Activated CD4-positive, alpha-beta T cell treated with anti-CD3 and anti-CD28 coated beads, Interleukin-2, amount 10 ng/mL, durations not matched to agents 24 days and 14 days (primary cell): ENCODE data around the gene TRIM17. TPM values are rescaled to one million over a fixed set of nuclear protein-coding genes. Genes with fewer than 3 reads are reported as not detected.

Source experiments
- DNase-seq: peaks from one replicate; pipeline ENCODE4 v3.0.0; 2022
- H3K27ac Mint-ChIP-seq: one replicate; pipeline ENCODE4 v1.8.0; 2022; ENCODE audit warnings: mild to moderate bottlenecking, mixed read lengths
- H3K27me3 Mint-ChIP-seq: one replicate; pipeline ENCODE4 v1.8.0; 2022; ENCODE audit warnings: mixed read lengths
- H3K36me3 Mint-ChIP-seq: one replicate; pipeline ENCODE4 v1.8.0; 2022; ENCODE audit warnings: low read depth, mild to moderate bottlenecking, mixed read lengths
- H3K4me1 Mint-ChIP-seq: one replicate; pipeline ENCODE4 v1.8.0; 2021; ENCODE audit warnings: mixed read lengths
- H3K4me3 Mint-ChIP-seq: one replicate; pipeline ENCODE4 v1.8.0; 2022; ENCODE audit warnings: mild to moderate bottlenecking, moderate library complexity, mixed read lengths
- H3K9me3 Mint-ChIP-seq: one replicate; pipeline ENCODE4 v1.8.0; 2021; ENCODE audit warnings: mixed read lengths
- intact Hi-C: fragments of 100-400 bp; cut with micrococcal nuclease; formaldehyde crosslinking; loops from one replicate; pipeline ENCODE4 v1.15.1; 2023
- total RNA-seq: library from RNA; stranded (reverse); gene quantifications from 2 replicates; pipeline ENCODE4 v1.2.3, GENCODE V29; 2022

Gene TRIM17
- total RNA-seq, 1 donor from 2014 or later, result 2.8 TPM

DNA sequence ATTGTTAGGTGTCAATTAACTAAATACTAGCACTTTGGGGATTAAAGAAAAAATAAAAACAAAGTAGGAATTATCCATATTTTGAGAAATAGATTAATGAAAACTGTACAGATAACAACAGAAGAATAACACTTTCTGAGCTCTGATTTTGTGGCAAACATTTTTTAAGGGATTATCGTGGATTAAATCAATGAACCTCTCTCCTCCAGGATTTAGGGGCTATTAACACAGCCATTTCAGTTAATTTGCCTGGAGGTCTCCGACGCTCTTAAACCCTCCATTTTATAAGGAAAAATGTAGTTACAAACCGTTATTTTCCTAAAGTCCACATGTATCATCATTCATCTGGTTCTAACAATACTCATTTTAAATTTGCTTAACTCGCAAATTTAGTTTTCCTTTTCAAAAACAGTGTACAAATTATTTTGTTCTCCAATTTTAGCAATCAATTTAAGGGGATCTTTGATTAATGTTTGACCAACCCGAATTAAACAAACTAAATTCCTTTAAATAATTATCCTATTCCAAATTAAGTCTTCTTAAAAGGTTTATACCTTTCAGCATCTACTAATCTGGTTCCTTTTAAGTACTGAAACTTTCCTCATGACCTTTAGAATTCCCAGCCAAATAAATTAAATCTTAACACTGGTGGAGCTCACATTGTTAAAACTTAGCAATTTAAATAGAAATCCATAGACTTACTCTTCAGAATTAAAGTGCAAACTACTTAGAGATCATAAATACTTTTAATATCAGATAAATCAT is 39.8 kb upstream of the TRIM17 start:
- H3K9me3 Mint-ChIP-seq, result no peaks in the 10 kb centered on the region
- peak overlapping the region; percentile 99 for H3K27ac Mint-ChIP-seq
- intact Hi-C loops, result loop anchor here (2.0 to 5.0 kb wide), 3 partner anchors 78 to 374 kb away; partner anchors contain the start of gene ARF1
- DNase-seq, result no peak
- peak overlapping the region; percentile 97 for H3K4me3 Mint-ChIP-seq
- H3K27me3 Mint-ChIP-seq, result peaks cover 3% of the 10 kb centered on the region
- H3K36me3 Mint-ChIP-seq, result peaks cover 17% of the 10 kb centered on the region
- peaks cover 40% of the 10 kb centered on the region for H3K4me1 Mint-ChIP-seq

DNA sequence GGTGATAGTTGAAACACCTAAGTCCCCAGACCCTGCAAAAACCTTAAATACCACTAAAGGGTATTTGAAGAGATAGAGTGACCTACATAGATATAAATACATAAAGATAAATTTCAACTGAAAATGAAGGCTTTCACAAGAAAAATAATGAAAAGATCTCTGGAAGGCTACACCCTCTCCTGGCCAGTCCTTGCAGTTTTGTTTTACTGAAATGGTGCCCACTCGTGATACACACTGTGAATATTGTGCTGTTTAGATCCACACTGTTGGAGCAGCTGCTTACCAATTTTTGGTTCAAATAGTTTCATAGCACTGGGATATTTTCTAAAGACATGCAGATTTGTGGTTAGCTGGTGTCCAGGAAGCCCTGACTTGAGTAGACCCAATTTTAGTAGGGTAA is 39.1 kb upstream of the TRIM17 start:
- Mint-ChIP-seq H3K4me1 (peaks cover 33% of the 10 kb centered on the region), H3K27ac (no peak overlapping the region), H3K4me3 (peak overlapping the region; percentile 69)

DNA sequence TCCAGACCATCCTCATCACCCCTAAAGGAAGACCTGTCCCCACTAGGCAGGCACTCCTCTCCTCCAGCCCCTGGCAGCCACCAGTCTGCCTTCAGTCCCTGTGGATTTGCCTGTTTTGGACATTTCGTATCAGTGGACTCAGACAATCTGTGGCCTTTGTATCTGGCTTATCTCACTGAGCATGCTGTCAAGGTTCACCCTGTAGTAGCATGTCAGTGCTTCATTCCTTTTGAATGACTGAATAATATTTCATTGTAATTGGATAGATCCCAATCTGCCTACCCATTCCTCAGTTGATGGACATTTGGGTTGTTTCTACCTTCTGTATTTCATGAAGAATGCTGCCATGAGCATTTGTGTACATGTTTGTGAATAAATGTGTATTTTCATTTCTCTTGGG is 37.6 kb upstream of the TRIM17 start:
- H3K36me3 Mint-ChIP-seq, result peaks cover 13% of the 10 kb centered on the region
- H3K27ac Mint-ChIP-seq, result no peak overlapping the region
- DNase-seq, result no peak
- peaks cover 32% of the 10 kb centered on the region for H3K4me1 Mint-ChIP-seq
- intact Hi-C loops, result no loop called here
- H3K4me3 Mint-ChIP-seq, result no peak overlapping the region
- no peaks in the 10 kb centered on the region for H3K9me3 Mint-ChIP-seq
- peaks cover 3% of the 10 kb centered on the region for H3K27me3 Mint-ChIP-seq

More for the DNA sequence above, 39.1 kb upstream of the TRIM17 start:
- Mint-ChIP-seq H3K27me3 (peaks cover 3% of the 10 kb centered on the region), H3K9me3 (no peaks in the 10 kb centered on the region), H3K36me3 (peaks cover 14% of the 10 kb centered on the region)
- DNase-seq, result no peak
- intact Hi-C loops, result loop anchor here (2.0 to 5.0 kb wide), 3 partner anchors 77 to 373 kb away; partner anchors contain the start of gene ARF1

DNA sequence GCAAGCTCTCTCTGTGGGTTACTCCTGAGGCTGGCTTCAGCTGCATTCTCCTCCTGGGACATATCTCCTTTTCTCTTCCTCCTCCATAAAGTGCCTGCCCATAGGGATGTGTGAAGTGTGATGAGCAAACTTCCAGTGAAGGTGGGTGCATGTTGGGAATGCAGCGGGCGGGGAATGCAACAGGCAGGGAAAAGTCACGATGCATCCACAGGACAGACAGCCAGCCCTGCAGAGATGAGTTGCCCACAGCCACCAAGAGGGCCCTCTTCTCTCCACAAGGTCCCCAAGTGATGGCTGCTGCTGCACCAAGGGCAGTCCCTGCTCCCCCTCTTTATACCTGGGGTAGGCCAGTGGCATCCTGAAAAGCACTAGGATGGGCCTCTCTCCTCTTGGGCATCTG is 37.0 kb upstream of the TRIM17 start:
- Mint-ChIP-seq H3K9me3 (no peaks in the 10 kb centered on the region), H3K36me3 (peaks cover 12% of the 10 kb centered on the region), H3K27ac (no peak overlapping the region), H3K4me3 (no peak overlapping the region), H3K27me3 (peaks cover 3% of the 10 kb centered on the region), H3K4me1 (peaks cover 31% of the 10 kb centered on the region)
- DNase-seq, result no peak
- intact Hi-C loops, result no loop called here

DNA sequence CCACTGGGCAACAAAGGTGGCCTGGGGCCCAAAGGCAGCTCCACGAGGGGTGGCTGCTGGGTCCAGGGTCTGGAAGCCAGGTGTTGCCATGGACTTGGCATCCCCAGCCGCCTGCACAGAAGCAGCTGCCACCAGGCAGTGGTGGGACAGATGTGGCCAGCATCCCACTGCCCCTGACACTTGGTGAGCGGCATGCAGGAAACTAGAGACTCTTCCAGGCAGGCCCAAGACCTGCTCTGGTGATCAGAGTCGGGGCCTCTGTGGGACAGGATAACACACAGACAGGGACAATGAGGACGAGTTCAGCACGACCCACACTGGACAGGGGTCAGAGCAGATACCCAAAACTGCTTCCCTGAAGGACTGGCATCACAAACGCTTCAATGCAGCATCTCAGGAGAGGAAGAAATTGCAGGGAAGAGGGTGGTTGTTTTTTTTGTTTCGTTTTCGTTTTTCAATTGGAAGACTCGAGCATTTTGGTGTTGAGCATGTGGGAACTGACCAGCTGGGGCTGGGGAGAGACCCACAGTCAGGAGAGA is 36.4 kb upstream of the TRIM17 start:
- Mint-ChIP-seq H3K4me3 (no peak overlapping the region), H3K9me3 (no peaks in the 10 kb centered on the region), H3K36me3 (peaks cover 12% of the 10 kb centered on the region), H3K4me1 (peaks cover 27% of the 10 kb centered on the region), H3K27ac (no peak overlapping the region), H3K27me3 (peaks cover 4% of the 10 kb centered on the region)
- intact Hi-C loops, result no loop called here
- DNase-seq, result no peak

DNA sequence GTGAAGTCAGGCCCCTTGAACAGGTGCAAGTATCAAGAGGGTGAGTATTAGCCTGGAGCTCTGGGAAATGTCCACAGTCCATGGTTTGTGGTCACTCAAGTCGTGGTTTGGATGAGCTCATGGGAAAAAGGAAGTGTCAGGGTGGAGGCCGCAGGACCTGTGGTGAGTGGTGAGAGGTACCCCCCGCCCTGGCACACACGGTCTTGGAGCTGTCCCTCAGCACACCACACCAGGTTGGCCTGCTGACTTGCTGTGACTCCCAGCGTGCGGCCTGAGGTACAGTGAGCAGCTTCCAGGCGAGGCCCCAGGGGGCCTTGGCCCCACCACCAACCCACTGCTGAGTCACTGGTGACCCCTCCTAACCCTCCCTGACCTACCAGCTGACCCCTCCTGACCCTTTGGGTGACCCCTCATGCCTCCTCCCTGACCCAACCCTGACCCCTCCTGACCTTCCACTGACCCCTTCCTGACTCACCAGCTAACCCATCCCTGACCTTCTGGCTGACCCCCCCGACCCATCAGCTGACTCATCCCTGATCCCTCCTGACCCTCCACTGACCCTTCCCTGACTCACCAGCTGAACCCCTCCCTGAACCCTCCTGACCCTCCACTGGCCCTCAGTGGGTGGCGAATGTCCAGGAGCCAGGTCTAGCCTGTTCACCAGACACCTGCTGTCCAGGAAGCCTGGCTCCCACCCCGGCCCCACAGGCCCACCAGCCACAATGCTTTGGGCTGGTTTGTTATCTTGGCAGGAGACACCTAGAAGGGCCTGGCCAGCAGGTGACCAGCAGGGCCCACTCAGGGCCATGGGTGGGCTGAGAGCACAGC is 35.7 kb upstream of the TRIM17 start:
- no peaks in the 10 kb centered on the region for H3K9me3 Mint-ChIP-seq
- intact Hi-C loops, result no loop called here
- H3K27me3 Mint-ChIP-seq, result peaks cover 11% of the 10 kb centered on the region
- DNase-seq, result no peak
- no peak overlapping the region for H3K27ac Mint-ChIP-seq
- H3K4me3 Mint-ChIP-seq, result no peak overlapping the region
- H3K36me3 Mint-ChIP-seq, result peaks cover 12% of the 10 kb centered on the region
- H3K4me1 Mint-ChIP-seq, result peaks cover 25% of the 10 kb centered on the region

DNA sequence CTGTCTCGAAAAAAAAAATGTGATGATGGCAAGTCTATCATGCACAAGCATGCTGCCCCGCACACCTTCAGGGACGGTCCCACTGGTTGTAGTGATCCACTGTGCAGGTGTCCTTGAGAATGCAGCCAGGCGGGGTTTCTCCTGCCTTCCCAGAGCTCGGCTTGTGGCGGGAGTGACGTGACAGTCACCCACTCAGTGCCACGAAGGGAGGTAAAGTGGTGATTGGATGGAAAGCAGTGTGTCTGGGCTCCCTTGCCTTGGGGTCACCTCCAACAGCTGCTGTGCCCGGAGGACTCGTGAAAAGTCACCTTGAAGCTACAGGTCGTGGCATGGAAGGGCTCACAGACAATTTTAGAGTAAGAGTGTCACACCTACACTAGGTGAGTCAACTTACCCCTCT is 33.5 kb upstream of the TRIM17 start:
- H3K4me3 Mint-ChIP-seq, result no peak overlapping the region
- peaks cover 24% of the 10 kb centered on the region for H3K27me3 Mint-ChIP-seq
- H3K36me3 Mint-ChIP-seq, result peaks cover 8% of the 10 kb centered on the region
- peaks cover 22% of the 10 kb centered on the region for H3K4me1 Mint-ChIP-seq
- DNase-seq, result no peak
- intact Hi-C loops, result no loop called here
- H3K9me3 Mint-ChIP-seq, result no peaks in the 10 kb centered on the region
- no peak overlapping the region for H3K27ac Mint-ChIP-seq

DNA sequence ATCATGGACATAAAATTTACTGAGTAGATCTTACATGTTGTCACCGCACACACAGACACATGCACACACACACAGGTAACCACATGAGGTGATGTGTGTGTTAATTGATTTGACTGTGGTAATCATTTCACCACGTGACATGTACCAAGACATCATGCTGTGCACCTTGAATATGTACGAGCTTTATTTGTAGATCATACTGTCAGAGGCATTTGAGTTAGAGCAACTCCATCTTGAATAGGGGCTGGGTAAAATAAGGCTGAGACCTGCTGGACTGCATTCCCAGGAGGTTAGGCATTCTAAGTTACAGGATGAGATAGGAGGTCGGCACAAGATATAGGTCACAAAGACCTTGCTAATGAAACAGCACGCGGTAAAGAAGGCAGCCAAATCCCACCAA is 31.7 kb upstream of the TRIM17 start:
- Mint-ChIP-seq H3K4me1 (peaks cover 18% of the 10 kb centered on the region), H3K36me3 (peaks cover 2% of the 10 kb centered on the region), H3K27ac (no peak overlapping the region), H3K27me3 (peaks cover 39% of the 10 kb centered on the region), H3K9me3 (no peaks in the 10 kb centered on the region), H3K4me3 (no peak overlapping the region)
- DNase-seq, result no peak
- intact Hi-C loops, result no loop called here

DNA sequence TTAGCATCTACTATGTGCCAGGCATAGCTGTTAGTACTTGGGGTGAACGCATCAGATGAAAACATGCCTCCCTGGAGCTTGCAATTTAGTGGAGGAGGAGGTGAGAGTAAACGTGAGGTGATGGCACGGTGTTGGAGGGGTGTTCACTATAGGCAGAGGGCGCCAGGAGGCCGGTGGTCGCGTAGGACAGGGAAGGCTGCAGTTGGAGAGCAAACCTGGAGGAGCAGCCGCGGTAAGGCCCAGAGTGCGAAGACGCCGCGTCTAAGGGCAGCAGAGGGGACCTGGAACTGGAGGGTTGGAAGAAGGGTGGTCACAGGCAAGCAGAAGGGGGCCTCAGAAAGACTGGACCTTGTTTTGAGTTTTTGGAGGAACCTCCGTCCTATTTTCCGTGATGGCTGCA is 30.2 kb upstream of the TRIM17 start:
- peaks cover 49% of the 10 kb centered on the region for H3K27me3 Mint-ChIP-seq
- H3K4me3 Mint-ChIP-seq, result peak overlapping the region; percentile 9

DNA sequence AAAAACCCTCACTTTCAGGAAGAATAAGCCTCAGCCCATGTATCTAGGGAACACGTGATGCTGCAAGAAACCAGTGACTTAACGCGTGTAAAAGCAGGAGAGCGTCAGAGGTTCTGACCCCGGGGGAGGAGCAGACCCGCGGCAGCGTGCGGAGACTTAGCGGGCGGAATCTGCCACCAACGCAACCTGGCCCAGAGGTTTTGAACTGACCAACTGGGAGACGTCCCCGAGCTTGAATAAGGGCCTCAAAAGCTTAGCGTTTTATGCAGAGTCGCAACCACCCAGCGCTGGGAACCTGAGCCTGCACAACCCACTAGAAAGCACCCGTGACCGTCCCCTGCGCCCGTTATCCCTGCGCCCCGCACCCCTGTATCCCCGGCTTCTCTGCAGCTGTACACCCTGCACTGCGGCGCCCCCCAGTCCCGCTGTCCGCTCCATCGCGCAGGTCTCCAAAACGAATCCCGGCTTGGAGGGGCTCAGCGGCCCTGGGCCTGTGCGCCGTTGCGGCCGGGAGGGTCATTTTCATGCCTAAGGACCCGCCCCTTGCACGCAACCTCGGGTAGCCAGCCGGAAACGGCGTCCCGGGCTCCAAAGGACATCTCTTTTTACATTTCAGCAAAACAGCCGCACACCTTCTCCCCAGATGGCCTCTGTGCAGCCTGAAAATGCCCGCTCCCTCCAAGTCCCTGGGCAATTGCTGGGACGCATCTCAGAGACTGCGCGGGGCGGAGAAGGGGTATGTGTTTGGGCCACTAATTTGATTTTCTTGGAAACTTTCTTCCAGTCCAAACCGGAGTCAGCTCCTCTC is 29.4 kb upstream of the TRIM17 start:
- intact Hi-C loops, result no loop called here
- Mint-ChIP-seq H3K9me3 (no peaks in the 10 kb centered on the region), H3K4me3 (peak overlapping the region; percentile 78), H3K27me3 (peaks cover 54% of the 10 kb centered on the region), H3K4me1 (peaks cover 12% of the 10 kb centered on the region), H3K27ac (peak overlapping the region; percentile 27), H3K36me3 (no peaks in the 10 kb centered on the region)
- DNase-seq, result peak; percentile 82

More for the DNA sequence above, 30.2 kb upstream of the TRIM17 start:
- H3K9me3 Mint-ChIP-seq, result no peaks in the 10 kb centered on the region
- H3K4me1 Mint-ChIP-seq, result peaks cover 13% of the 10 kb centered on the region
- intact Hi-C loops, result no loop called here
- no peak overlapping the region for H3K27ac Mint-ChIP-seq
- no peaks in the 10 kb centered on the region for H3K36me3 Mint-ChIP-seq
- no peak for DNase-seq

DNA sequence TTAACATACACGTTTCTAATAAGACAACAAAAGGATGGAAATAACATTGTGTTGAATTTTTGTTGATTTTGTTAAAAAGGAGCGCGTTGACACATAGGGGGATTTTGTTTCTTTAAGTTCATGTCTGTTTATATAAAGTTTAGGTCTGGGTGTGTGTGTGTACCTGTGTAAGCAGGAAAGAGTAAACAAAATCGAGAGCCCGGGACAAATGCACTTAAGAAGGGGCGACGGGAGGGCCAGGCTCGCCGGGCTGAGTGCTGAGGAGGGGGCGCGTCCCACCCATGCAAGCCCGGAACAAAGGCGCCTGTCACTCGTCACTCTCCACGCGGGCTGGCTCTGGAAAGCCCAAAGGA is 28.8 kb upstream of the TRIM17 start:
- no peak for DNase-seq
- intact Hi-C loops, result no loop called here
- peak overlapping the region; percentile 78 for H3K4me3 Mint-ChIP-seq
- no peaks in the 10 kb centered on the region for H3K9me3 Mint-ChIP-seq
- peak overlapping the region; percentile 27 for H3K27ac Mint-ChIP-seq
- H3K4me1 Mint-ChIP-seq, result peaks cover 12% of the 10 kb centered on the region
- peaks cover 60% of the 10 kb centered on the region for H3K27me3 Mint-ChIP-seq
- H3K36me3 Mint-ChIP-seq, result no peaks in the 10 kb centered on the region

DNA sequence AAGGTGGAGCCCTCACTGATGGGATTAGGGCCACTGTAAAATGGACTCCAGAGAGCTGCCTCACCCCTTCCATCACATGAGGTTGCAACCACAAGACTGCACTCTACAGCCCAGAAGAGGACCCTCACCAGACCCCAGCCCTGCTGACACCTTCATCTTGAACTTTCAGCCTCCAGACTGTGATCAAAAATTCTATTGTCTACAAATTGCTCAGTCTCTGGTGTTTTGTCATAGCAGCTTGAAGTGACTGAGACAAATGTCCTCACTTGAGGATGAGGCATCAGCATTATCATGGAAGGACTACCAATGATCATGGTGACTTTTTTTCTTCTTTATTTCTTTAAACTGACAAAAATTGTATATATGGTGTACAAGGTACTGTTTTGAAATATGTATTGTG is 26.7 kb upstream of the TRIM17 start:
- Mint-ChIP-seq H3K27me3 (peaks cover 66% of the 10 kb centered on the region), H3K4me3 (no peak overlapping the region), H3K27ac (no peak overlapping the region), H3K36me3 (no peaks in the 10 kb centered on the region), H3K4me1 (peaks cover 11% of the 10 kb centered on the region), H3K9me3 (no peaks in the 10 kb centered on the region)
- intact Hi-C loops, result no loop called here
- no peak for DNase-seq

DNA sequence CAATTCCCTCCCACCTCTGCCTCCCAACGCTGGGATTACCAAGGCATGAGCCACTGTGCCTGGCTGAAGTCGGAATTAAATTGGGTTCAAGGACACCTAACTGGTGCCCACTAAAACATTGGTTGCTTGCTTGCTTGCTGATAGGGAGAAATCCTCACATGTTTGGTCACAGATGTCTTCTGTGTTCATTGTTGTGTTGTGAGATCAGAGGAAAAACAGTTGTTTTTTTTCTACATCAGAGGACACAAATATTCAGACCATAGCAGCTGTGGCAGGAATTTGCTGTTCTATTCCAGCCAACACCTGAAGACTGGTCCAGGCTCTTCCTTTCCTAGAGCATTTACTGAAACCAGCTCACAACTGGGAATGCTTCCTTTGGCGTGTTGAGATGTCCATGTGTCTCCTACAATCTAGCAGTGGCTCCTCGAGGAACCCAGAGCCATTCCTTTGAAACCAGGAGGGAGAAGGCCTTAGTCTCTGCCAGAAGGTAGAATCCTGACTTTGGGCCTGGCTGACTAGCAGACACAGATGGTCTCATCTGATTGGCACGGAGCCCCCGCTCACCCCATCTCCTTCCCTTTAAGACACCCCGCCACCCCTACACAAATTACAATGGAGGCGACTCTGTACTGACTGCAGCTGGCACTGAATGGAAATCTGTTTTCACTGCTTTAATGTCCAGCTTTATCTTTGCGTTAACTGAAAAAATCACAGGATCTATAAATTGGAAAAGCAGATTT is 24.3 kb upstream of the TRIM17 start:
- no peak for DNase-seq
- H3K36me3 Mint-ChIP-seq, result no peaks in the 10 kb centered on the region
- intact Hi-C loops, result no loop called here
- no peak overlapping the region for H3K27ac Mint-ChIP-seq
- H3K27me3 Mint-ChIP-seq, result peaks cover 50% of the 10 kb centered on the region
- H3K4me1 Mint-ChIP-seq, result peaks cover 15% of the 10 kb centered on the region
- no peak overlapping the region for H3K4me3 Mint-ChIP-seq
- H3K9me3 Mint-ChIP-seq, result no peaks in the 10 kb centered on the region
